PC-3 (cell line): ENCODE measurements around the gene GSTT2B.

Experiments
- EZH2 ChIP-seq: fragments of 300-600 bp; sonication (generic); IDR thresholded peaks from one replicate; pipeline ENCODE4 v1.6.1; 2017; ENCODE audit warnings: antibody characterized with exemption, mild to moderate bottlenecking, low read length; ENCODE audit not compliant: unreplicated experiment
- TF ChIP-seq, protein P1 (sequence below): fragments of 300-600 bp; sonication (generic); conservative IDR thresholded peaks from 2 replicates; pipeline ENCODE4 v1.5.1; 2017; ENCODE audit warnings: antibody characterized with exemption, low read depth, mild to moderate bottlenecking, low read length

- TF ChIP-seq, protein P1, sequence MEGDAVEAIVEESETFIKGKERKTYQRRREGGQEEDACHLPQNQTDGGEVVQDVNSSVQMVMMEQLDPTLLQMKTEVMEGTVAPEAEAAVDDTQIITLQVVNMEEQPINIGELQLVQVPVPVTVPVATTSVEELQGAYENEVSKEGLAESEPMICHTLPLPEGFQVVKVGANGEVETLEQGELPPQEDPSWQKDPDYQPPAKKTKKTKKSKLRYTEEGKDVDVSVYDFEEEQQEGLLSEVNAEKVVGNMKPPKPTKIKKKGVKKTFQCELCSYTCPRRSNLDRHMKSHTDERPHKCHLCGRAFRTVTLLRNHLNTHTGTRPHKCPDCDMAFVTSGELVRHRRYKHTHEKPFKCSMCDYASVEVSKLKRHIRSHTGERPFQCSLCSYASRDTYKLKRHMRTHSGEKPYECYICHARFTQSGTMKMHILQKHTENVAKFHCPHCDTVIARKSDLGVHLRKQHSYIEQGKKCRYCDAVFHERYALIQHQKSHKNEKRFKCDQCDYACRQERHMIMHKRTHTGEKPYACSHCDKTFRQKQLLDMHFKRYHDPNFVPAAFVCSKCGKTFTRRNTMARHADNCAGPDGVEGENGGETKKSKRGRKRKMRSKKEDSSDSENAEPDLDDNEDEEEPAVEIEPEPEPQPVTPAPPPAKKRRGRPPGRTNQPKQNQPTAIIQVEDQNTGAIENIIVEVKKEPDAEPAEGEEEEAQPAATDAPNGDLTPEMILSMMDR, result no peak
- no peak for TF ChIP-seq EZH2
These were observed 47.6 kb upstream of the GSTT2B start for GRCh38 chr22:24008381-24009226.
